H1 (cell line): ENCODE results near the gene PCDHA9. TPM values are rescaled to one million over a fixed set of nuclear protein-coding genes. Genes with fewer than 3 reads are reported as not detected.

ENCODE experiments used
- CTCF ChIA-PET: fragments of 300-600 bp; sonication (Branson Sonifier 250); formaldehyde crosslinking; loops from one replicate; lab custom pipeline; 2021; ENCODE audit not compliant: partially characterized antibody; lab: Charles Lee
- POLR2A ChIA-PET: fragments of 300-600 bp; sonication (Branson Sonifier 250); formaldehyde crosslinking; loops from one replicate; lab custom pipeline; 2021; ENCODE audit warnings: inconsistent platforms; ENCODE audit not compliant: partially characterized antibody; lab: Charles Lee
- DNase-seq, 2 experiments: peaks; one replicate each; pipeline versions ENCODE4 v3.0.0 to v3.0.0-alpha.2; 2010 to 2022; ENCODE audit warnings: low spot score in 2 of 2, low read depth in 1 of 2, mixed read lengths in 1 of 2
- FAIRE-seq: peaks from 2 replicates; lab custom pipeline; 2011; peaks lifted over from hg19 to GRCh38; lab: Jason Lieb, UNC
- H2AFZ ChIP-seq: 2 replicates; pipeline ENCODE4 v1.8.1; 2012; ENCODE audit warnings: low read length, inconsistent platforms
- H2AK5ac ChIP-seq: 2 replicates; pipeline ENCODE4 v1.6.1; 2013; ENCODE audit warnings: low read depth, low read length
- H2BK120ac ChIP-seq: replicated peaks from 2 replicates; pipeline ENCODE3; 2013; ENCODE audit warnings: low read depth, low read length, inconsistent platforms
- H2BK12ac ChIP-seq: 2 replicates; pipeline ENCODE4 v1.6.1; 2013; ENCODE audit warnings: low read depth, low read length
- H2BK15ac ChIP-seq: 2 replicates; pipeline ENCODE4 v1.6.1; 2013; ENCODE audit warnings: low read length
- H2BK20ac ChIP-seq: 2 replicates; pipeline ENCODE4 v1.6.1; 2013; ENCODE audit warnings: low read length
- H2BK5ac ChIP-seq: 2 replicates; pipeline ENCODE4 v1.6.1; 2013; ENCODE audit warnings: low read depth, low read length
- H3K14ac ChIP-seq: 2 replicates; pipeline ENCODE4 v1.6.1; 2013; ENCODE audit warnings: inconsistent platforms; ENCODE audit not compliant: insufficient read length
- H3K18ac ChIP-seq: 2 replicates; pipeline ENCODE4 v1.6.1; 2013; ENCODE audit warnings: low read length; ENCODE audit errors: extremely low read depth
- H3K23ac ChIP-seq: 2 replicates; pipeline ENCODE4 v1.6.1; 2013; ENCODE audit warnings: inconsistent platforms; ENCODE audit not compliant: insufficient read length
- H3K23me2 ChIP-seq: 2 replicates; pipeline ENCODE4 v1.6.1; 2013; ENCODE audit warnings: low read depth, low read length
- H3K27ac ChIP-seq: 2 replicates; pipeline ENCODE4 v1.6.1; 2011; ENCODE audit warnings: low read depth, low read length, inconsistent platforms
- H3K27me3 ChIP-seq, 4 experiments: replicated peaks in 1 of 4; 1 replicate in 1 of 4; 2 replicates in 3 of 4; pipeline versions ENCODE4 v1.6.1 to v1.8.1; 2011 to 2013; ENCODE audit warnings: low read length in 3 of 4, mild to moderate bottlenecking in 3 of 4, inconsistent platforms in 2 of 4, mixed read lengths in 2 of 4, moderate library complexity in 1 of 4; ENCODE audit not compliant: control insufficient read depth in 3 of 4, insufficient read depth in 3 of 4; ENCODE audit errors: extremely low read depth in 1 of 4
- H3K36me3 ChIP-seq, 4 experiments: 2 replicates each; pipeline versions ENCODE4 v1.6.1 to v1.8.1; 2011 to 2013; ENCODE audit warnings: mild to moderate bottlenecking in 4 of 4, low read length in 3 of 4, moderate library complexity in 2 of 4, control low read depth in 1 of 4, inconsistent platforms in 1 of 4; ENCODE audit not compliant: insufficient read depth in 4 of 4, control insufficient read depth in 2 of 4
- H3K4ac ChIP-seq: replicated peaks from 2 replicates; pipeline ENCODE3; 2013; ENCODE audit warnings: low read length, low read depth, mixed read lengths, inconsistent platforms; ENCODE audit not compliant: insufficient read length
- H3K4me1 ChIP-seq, 4 experiments: replicated peaks in 1 of 4; 1 replicate in 1 of 4; 2 replicates in 3 of 4; pipeline versions ENCODE4 v1.6.1 to v1.8.1; 2011 to 2013; ENCODE audit warnings: low read length in 3 of 4, inconsistent platforms in 2 of 4, mixed read lengths in 1 of 4; ENCODE audit not compliant: insufficient read depth in 4 of 4, control insufficient read depth in 3 of 4
- H3K4me2 ChIP-seq, 2 experiments: 2 replicates each; pipeline versions ENCODE4 v1.6.1 to v1.8.1; 2011 to 2013; ENCODE audit warnings: low read depth in 2 of 2, low read length in 2 of 2, control low read depth in 1 of 2, inconsistent platforms in 1 of 2, mild to moderate bottlenecking in 1 of 2; ENCODE audit not compliant: insufficient read depth in 1 of 2
- H3K4me3 ChIP-seq, 4 experiments: fragments of 200-600, 300-600 bp in 1 of 4; sonication (generic), shearing (Covaris generic), sonication (Bioruptor Twin) in 1 of 4; 2 replicates each; pipeline versions ENCODE4 v1.5.1 to v1.8.1; 2011 to 2016; ENCODE audit warnings: low read length in 4 of 4, low read depth in 3 of 4, control low read depth in 2 of 4, inconsistent platforms in 2 of 4, mild to moderate bottlenecking in 2 of 4, mixed read lengths in 1 of 4, moderate library complexity in 1 of 4; ENCODE audit not compliant: insufficient read depth in 2 of 4; ENCODE audit errors: extremely low read depth in 1 of 4
- H3K56ac ChIP-seq: replicated peaks from 2 replicates; pipeline ENCODE3; 2013; ENCODE audit warnings: low read depth, mild to moderate bottlenecking, mixed read lengths, low read length, inconsistent platforms; ENCODE audit not compliant: insufficient read length
- H3K79me1 ChIP-seq: 2 replicates; pipeline ENCODE4 v1.6.1; 2013; ENCODE audit warnings: low read depth, low read length, control low read depth
- H3K79me2 ChIP-seq, 2 experiments: 2 replicates each; pipeline versions ENCODE4 v1.6.1 to v1.8.1; 2012 to 2013; ENCODE audit warnings: low read length in 2 of 2, mild to moderate bottlenecking in 2 of 2, inconsistent platforms in 1 of 2; ENCODE audit not compliant: insufficient read depth in 2 of 2, control insufficient read depth in 1 of 2
- H3K9ac ChIP-seq, 4 experiments: replicated peaks in 1 of 4; 1 replicate in 1 of 4; 2 replicates in 3 of 4; pipeline versions ENCODE4 v1.6.1 to v1.8.1; 2011 to 2013; ENCODE audit warnings: low read depth in 3 of 4, low read length in 3 of 4, control low read depth in 2 of 4, mild to moderate bottlenecking in 2 of 4, moderate library complexity in 2 of 4, inconsistent platforms in 1 of 4; ENCODE audit errors: extremely low read depth in 1 of 4
- H3K9me3 ChIP-seq, 2 experiments: 2 replicates each; pipeline versions ENCODE4 v1.6.1 to v1.8.1; 2012 to 2013; ENCODE audit warnings: mild to moderate bottlenecking in 2 of 2, moderate library complexity in 2 of 2, control low read depth in 1 of 2, inconsistent platforms in 1 of 2, low read depth in 1 of 2, low read length in 1 of 2, mixed read lengths in 1 of 2; ENCODE audit not compliant: insufficient read depth in 2 of 2
- H4K20me1 ChIP-seq, 2 experiments: replicated peaks in 1 of 2; 2 replicates each; pipeline versions ENCODE3 to v1.8.1; 2011 to 2013; ENCODE audit warnings: inconsistent platforms in 2 of 2, low read length in 2 of 2, mild to moderate bottlenecking in 1 of 2; ENCODE audit not compliant: insufficient read depth in 2 of 2, control insufficient read depth in 1 of 2
- H4K5ac ChIP-seq: 2 replicates; pipeline ENCODE4 v1.6.1; 2013; ENCODE audit warnings: low read length, low read depth, mixed read lengths, inconsistent platforms; ENCODE audit not compliant: insufficient read length
- H4K8ac ChIP-seq: 2 replicates; pipeline ENCODE4 v1.8.0; 2013; ENCODE audit warnings: mild to moderate bottlenecking, moderate library complexity, low read length, inconsistent platforms; ENCODE audit not compliant: insufficient read depth; ENCODE audit errors: extremely low read depth
- H4K91ac ChIP-seq: replicated peaks from 2 replicates; pipeline ENCODE3; 2013; ENCODE audit warnings: low read length, mixed read lengths, inconsistent platforms; ENCODE audit not compliant: insufficient read length
- BRCA1 ChIP-seq: IDR thresholded peaks from 2 replicates; pipeline ENCODE4 v1.6.1; 2012; ENCODE audit warnings: low read depth, low read length, improper control_type of control experiment
- CBX8 ChIP-seq: fragments of 300-800, 300-1000 bp; sonication (generic); IDR thresholded peaks from 2 replicates; pipeline ENCODE4 v1.7.1; 2016; ENCODE audit warnings: low read depth, low read length, borderline replicate concordance
- CHD2 ChIP-seq: IDR thresholded peaks from 2 replicates; pipeline ENCODE4 v1.6.1; 2012; ENCODE audit warnings: low read length, improper control_type of control experiment
- NANOG ChIP-seq: IDR thresholded peaks from 2 replicates; pipeline ENCODE4 v1.6.1; 2011; ENCODE audit warnings: low read length, low read depth, mild to moderate bottlenecking, inconsistent platforms; ENCODE audit not compliant: insufficient read depth, poor library complexity, severe bottlenecking
- RFX5 ChIP-seq: IDR thresholded peaks from 2 replicates; pipeline ENCODE4 v1.6.1; 2011; ENCODE audit warnings: low read depth, low read length, improper control_type of control experiment, borderline replicate concordance
- SAP30 ChIP-seq: fragments of 300-600 bp; sonication (generic); IDR thresholded peaks from 2 replicates; pipeline ENCODE4 v1.7.1; 2012; ENCODE audit warnings: low read length, moderate library complexity, mild to moderate bottlenecking, inconsistent platforms; ENCODE audit not compliant: insufficient read depth, insufficient replicate concordance
- SP2 ChIP-seq: IDR thresholded peaks from 2 replicates; pipeline ENCODE4 v1.6.1; 2012; ENCODE audit warnings: mild to moderate bottlenecking, low read length, inconsistent platforms
- SP4 ChIP-seq: IDR thresholded peaks from 2 replicates; pipeline ENCODE4 v1.6.1; 2012; ENCODE audit warnings: low read length, inconsistent platforms
- TAF7 ChIP-seq: optimal IDR thresholded peaks from 2 replicates; pipeline ENCODE3; 2011; ENCODE audit warnings: low read depth, mild to moderate bottlenecking, inconsistent platforms, low read length, moderate library complexity, borderline replicate concordance
- TEAD4 ChIP-seq: IDR thresholded peaks from 2 replicates; pipeline ENCODE4 v1.6.1; 2012; ENCODE audit warnings: low read depth, low read length, inconsistent platforms, mixed read lengths
- WGBS, 2 experiments: shearing (Covaris generic) in 1 of 2; methylation state at CpG; one replicate each; pipeline versions ENCODE4 v1.1.6 to v1.1.7; 2013 to 2015; ENCODE audit warnings: low lambda C conversion rate in 2 of 2, mixed read lengths in 2 of 2, inconsistent platforms in 1 of 2, low coverage in 1 of 2, missing lambda C conversion rate in 1 of 2; ENCODE audit not compliant: insufficient replicate concordance in 2 of 2, insufficient coverage in 1 of 2, insufficient read length in 1 of 2; ENCODE audit errors: extremely low coverage in 1 of 2, missing lambda C conversion rate in 1 of 2; 5-methylcytosine and 5-hydroxymethylcytosine counted together
- polyA plus RNA-seq, 7 experiments: library from polyadenylated mRNA; depleted of rRNA in 3 of 7; stranded (reverse) in 5 of 7; unstranded in 2 of 7; fragments of >200 nt in 5 of 7; fragments of 200-250 nt in 2 of 7; gene quantifications; 1 replicate in 5 of 7; 2 replicates in 1 of 7; 4 replicates in 1 of 7; pipeline versions ENCODE4 v1.2.1 to v1.2.3, GENCODE V29; 2011 to 2013; ENCODE audit warnings: missing spikeins in 2 of 7, mixed read lengths in 2 of 7
- total RNA-seq: library from RNA; stranded (reverse); fragmentation: NEBNext Ultra II Directional; extraction: Animal tissue kit (Norgen Biotek cat#: 25700); gene quantifications from 2 replicates; pipeline ENCODE4 v1.2.1, GENCODE V29; 2021
- TF ChIP-seq, protein P1 (sequence below): IDR thresholded peaks from 2 replicates; pipeline ENCODE4 v1.6.1; 2012; ENCODE audit warnings: inconsistent platforms

PCDHA9 gene
- total and polyA plus RNA-seq, 2 of the 8 experiments (the other 6 are each of a cell fraction or from before 2014, with no cell fraction given) = 0.12 to 0.28 TPM

DNA sequence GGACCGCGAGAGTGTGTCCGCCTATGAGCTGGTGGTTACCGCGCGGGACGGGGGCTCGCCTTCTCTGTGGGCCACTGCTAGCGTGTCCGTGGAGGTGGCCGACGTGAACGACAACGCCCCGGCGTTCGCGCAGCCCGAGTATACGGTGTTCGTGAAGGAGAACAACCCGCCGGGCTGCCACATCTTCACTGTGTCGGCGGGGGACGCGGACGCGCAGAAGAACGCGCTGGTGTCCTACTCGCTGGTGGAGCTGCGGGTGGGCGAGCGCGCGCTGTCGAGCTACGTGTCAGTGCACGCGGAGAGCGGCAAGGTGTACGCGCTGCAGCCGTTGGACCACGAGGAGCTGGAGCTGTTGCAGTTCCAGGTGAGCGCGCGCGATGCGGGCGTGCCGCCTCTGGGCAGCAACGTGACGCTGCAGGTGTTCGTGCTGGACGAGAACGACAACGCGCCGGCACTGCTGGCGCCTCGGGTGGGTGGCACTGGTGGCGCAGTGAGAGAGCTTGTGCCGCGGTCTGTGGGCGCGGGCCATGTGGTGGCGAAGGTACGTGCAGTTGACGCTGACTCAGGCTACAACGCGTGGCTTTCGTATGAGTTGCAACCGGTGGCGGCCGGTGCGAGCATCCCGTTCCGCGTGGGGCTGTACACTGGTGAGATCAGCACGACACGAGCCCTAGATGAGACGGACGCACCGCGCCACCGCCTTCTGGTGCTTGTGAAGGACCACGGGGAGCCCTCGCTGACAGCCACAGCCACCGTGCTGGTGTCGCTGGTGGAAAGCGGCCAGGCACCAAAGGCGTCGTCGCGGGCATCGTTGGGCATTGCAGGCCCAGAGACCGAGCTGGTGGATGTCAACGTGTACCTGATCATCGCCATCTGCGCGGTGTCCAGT lies 12.3 kb upstream of the PCDHA9 start:
- Histone ChIP-seq H3K4ac (no peak overlapping the region), H3K79me2 (no peaks in the 10 kb centered on the region), H3K23me2 (no peaks in the 10 kb centered on the region), H4K20me1 (no peaks in the 10 kb centered on the region), H3K27ac (no peak overlapping the region), H2AK5ac (no peak overlapping the region), H3K36me3 (peaks cover 0 to 9% (median 0%) of the 10 kb centered on the region in 4 experiments; a peak in 2 of 8 replicates), H3K27me3 (no peaks in the 10 kb centered on the region), H3K14ac (no peak overlapping the region), H3K9ac (no peak overlapping the region), H4K91ac (no peak overlapping the region), H2BK20ac (no peak overlapping the region), H3K4me2 (no peak overlapping the region), H2BK120ac (no peak overlapping the region), H3K56ac (no peak overlapping the region), H2BK12ac (no peak overlapping the region), H4K8ac (no peak overlapping the region), H3K23ac (no peak overlapping the region), H3K79me1 (no peaks in the 10 kb centered on the region), H3K4me3 (no peak overlapping the region), H2BK15ac (no peak overlapping the region), H3K9me3 (peaks cover 0 to 19% of the 10 kb centered on the region in 2 experiments; a peak in 2 of 4 replicates), H4K5ac (no peak overlapping the region), H3K4me1 (no peaks in the 10 kb centered on the region), H3K18ac (no peak overlapping the region), H2AFZ (no peak overlapping the region), H2BK5ac (no peak overlapping the region)
- FAIRE-seq (no peak), DNase-seq (no peak)
- 94% methylated on average over 93 of the region's 103 CpGs; no CpG with 5 or more reads in 1 of the 2 experiments for WGBS, 2 experiments
- ChIA-PET CTCF (interaction anchor here (0.6 to 1.8 kb wide), 9 partner anchors 8 to 255 kb away, joined by 3 to 11 read pairs (median 4); partner anchors contain the start of genes PCDHA12, PCDHA4 and PCDHA6), POLR2A (interaction anchor here (0.8 to 1.3 kb wide), 2 partner anchors 8 to 29 kb away, joined by 3 to 5 read pairs; partner anchors contain the start of genes PCDHA4 and PCDHA6)
- TF ChIP-seq TAF7 (no peak), SP4 (no peak), TEAD4 (no peak), BRCA1 (no peak), CHD2 (no peak), SP2 (no peak), SAP30 (no peak), CBX8 (no peak), NANOG (no peak), RFX5 (no peak)
- TF ChIP-seq, protein P1, sequence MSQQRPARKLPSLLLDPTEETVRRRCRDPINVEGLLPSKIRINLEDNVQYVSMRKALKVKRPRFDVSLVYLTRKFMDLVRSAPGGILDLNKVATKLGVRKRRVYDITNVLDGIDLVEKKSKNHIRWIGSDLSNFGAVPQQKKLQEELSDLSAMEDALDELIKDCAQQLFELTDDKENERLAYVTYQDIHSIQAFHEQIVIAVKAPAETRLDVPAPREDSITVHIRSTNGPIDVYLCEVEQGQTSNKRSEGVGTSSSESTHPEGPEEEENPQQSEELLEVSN = no peak
